ENCODE results near the gene DAGLB.
"Not testable (repeated sequence)": the region's sequence is repeated elsewhere in the genome, so short reads cannot be mapped to it uniquely, and the experiment has no call there.

DAGLB gene

GRCh38 chr7:6382817-6383216 is 64.9 kb downstream of the DAGLB start:
- Histone ChIP-seq H3K27me3 (ENCODE audit: insufficient read depth, poor library complexity, severe bottlenecking) (no peaks in the 10 kb centered on the region), H3K4me1 (ENCODE audit: insufficient read depth, poor library complexity, severe bottlenecking) (peaks cover 59% of the 10 kb centered on the region), H3K27ac (ENCODE audit: poor library complexity, severe bottlenecking) (peak overlapping the region; percentile 94), H3K4me3 (ENCODE audit: severe bottlenecking) (no peak overlapping the region), H3K36me3 (ENCODE audit: low read depth) (peaks cover 46% of the 10 kb centered on the region), H3K9me3 (ENCODE audit: severe bottlenecking) (no peaks in the 10 kb centered on the region)
- TF ChIP-seq, protein P1, sequence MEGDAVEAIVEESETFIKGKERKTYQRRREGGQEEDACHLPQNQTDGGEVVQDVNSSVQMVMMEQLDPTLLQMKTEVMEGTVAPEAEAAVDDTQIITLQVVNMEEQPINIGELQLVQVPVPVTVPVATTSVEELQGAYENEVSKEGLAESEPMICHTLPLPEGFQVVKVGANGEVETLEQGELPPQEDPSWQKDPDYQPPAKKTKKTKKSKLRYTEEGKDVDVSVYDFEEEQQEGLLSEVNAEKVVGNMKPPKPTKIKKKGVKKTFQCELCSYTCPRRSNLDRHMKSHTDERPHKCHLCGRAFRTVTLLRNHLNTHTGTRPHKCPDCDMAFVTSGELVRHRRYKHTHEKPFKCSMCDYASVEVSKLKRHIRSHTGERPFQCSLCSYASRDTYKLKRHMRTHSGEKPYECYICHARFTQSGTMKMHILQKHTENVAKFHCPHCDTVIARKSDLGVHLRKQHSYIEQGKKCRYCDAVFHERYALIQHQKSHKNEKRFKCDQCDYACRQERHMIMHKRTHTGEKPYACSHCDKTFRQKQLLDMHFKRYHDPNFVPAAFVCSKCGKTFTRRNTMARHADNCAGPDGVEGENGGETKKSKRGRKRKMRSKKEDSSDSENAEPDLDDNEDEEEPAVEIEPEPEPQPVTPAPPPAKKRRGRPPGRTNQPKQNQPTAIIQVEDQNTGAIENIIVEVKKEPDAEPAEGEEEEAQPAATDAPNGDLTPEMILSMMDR (IDR thresholded peaks at IDR 0.05; ENCODE audit: poor library complexity, severe bottlenecking) = no peak
- DNase-seq (ENCODE audit: low spot score) (no peak), ATAC-seq (ENCODE audit: low read depth) (no peak)

- ATAC-seq (ENCODE audit: low read depth); H3K4me3 ChIP-seq (ENCODE audit: severe bottlenecking); H3K27me3 ChIP-seq (ENCODE audit: insufficient read depth, poor library complexity, severe bottlenecking); DNase-seq (ENCODE audit: low spot score); H3K9me3 ChIP-seq (ENCODE audit: severe bottlenecking): not testable (repeated sequence)
- H3K4me1 ChIP-seq (ENCODE audit: insufficient read depth, poor library complexity, severe bottlenecking) = peaks cover 63% of the 10 kb centered on the region
- peaks cover 46% of the 10 kb centered on the region for H3K36me3 ChIP-seq (ENCODE audit: low read depth)
- peak overlapping the region; percentile 94 for H3K27ac ChIP-seq (ENCODE audit: poor library complexity, severe bottlenecking)
Measured at GRCh38 chr7:6381846-6382245, 65.9 kb downstream of the DAGLB start.

- ATAC-seq (ENCODE audit: low read depth) = no peak
- Histone ChIP-seq H3K27me3 (ENCODE audit: insufficient read depth, poor library complexity, severe bottlenecking) (no peaks in the 10 kb centered on the region), H3K4me3 (ENCODE audit: severe bottlenecking) (no peak overlapping the region), H3K27ac (ENCODE audit: poor library complexity, severe bottlenecking) (no peak overlapping the region), H3K4me1 (ENCODE audit: insufficient read depth, poor library complexity, severe bottlenecking) (peaks cover 51% of the 10 kb centered on the region), H3K36me3 (ENCODE audit: low read depth) (peaks cover 41% of the 10 kb centered on the region), H3K9me3 (ENCODE audit: severe bottlenecking) (no peaks in the 10 kb centered on the region)
- no peak for DNase-seq (ENCODE audit: low spot score)
- TF ChIP-seq, protein P1 (IDR thresholded peaks at IDR 0.05; ENCODE audit: poor library complexity, severe bottlenecking) = no peak
Measured at GRCh38 chr7:6380310-6381095, 67.3 kb downstream of the DAGLB start.

GRCh38 chr7:6379886-6380285 is 67.9 kb downstream of the DAGLB start:
- Histone ChIP-seq H3K36me3 (ENCODE audit: low read depth) (peaks cover 45% of the 10 kb centered on the region), H3K27ac (ENCODE audit: poor library complexity, severe bottlenecking) (no peak overlapping the region), H3K4me3 (ENCODE audit: severe bottlenecking) (no peak overlapping the region), H3K9me3 (ENCODE audit: severe bottlenecking) (no peaks in the 10 kb centered on the region), H3K4me1 (ENCODE audit: insufficient read depth, poor library complexity, severe bottlenecking) (peaks cover 47% of the 10 kb centered on the region), H3K27me3 (ENCODE audit: insufficient read depth, poor library complexity, severe bottlenecking) (no peaks in the 10 kb centered on the region)
- no peak for DNase-seq (ENCODE audit: low spot score)
- TF ChIP-seq, protein P1 (IDR thresholded peaks at IDR 0.05; ENCODE audit: poor library complexity, severe bottlenecking) = no peak
- ATAC-seq (ENCODE audit: low read depth) = no peak

DNA sequence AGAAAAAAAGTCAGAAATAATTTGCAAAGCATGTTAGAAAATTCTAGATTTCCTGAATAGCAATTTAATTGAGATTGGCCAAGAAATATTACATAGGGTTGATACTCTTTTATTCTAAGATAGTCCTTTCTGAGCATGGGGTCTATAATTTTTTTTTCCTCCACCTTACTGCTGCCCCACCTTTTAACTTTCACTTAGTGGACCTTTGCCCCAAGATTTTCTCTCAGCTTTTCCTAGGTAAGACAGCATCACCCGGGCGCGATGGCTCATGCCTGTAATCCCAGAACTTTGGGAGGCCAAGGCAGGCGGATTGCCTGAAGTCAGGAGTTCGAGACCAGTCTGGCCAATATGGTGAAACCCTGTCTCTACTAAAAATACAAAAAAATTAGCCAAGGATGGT is 69.2 kb downstream of the DAGLB start:
- peaks cover 45% of the 10 kb centered on the region for H3K36me3 ChIP-seq (ENCODE audit: low read depth)
- not testable (repeated sequence) for H3K27me3 ChIP-seq (ENCODE audit: insufficient read depth, poor library complexity, severe bottlenecking); H3K27ac ChIP-seq (ENCODE audit: poor library complexity, severe bottlenecking); H3K9me3 ChIP-seq (ENCODE audit: severe bottlenecking); DNase-seq (ENCODE audit: low spot score); H3K4me3 ChIP-seq (ENCODE audit: severe bottlenecking); ATAC-seq (ENCODE audit: low read depth)
- H3K4me1 ChIP-seq (ENCODE audit: insufficient read depth, poor library complexity, severe bottlenecking) = peaks cover 35% of the 10 kb centered on the region

- H3K27ac ChIP-seq (ENCODE audit: poor library complexity, severe bottlenecking) = peak overlapping the region; percentile 93
- H3K27me3 ChIP-seq (ENCODE audit: insufficient read depth, poor library complexity, severe bottlenecking) = no peaks in the 10 kb centered on the region
- no peak for DNase-seq (ENCODE audit: low spot score)
- H3K9me3 ChIP-seq (ENCODE audit: severe bottlenecking) = no peaks in the 10 kb centered on the region
- H3K36me3 ChIP-seq (ENCODE audit: low read depth) = peaks cover 37% of the 10 kb centered on the region
- TF ChIP-seq, protein P1 (IDR thresholded peaks at IDR 0.05; ENCODE audit: poor library complexity, severe bottlenecking) = no peak
- peaks cover 19% of the 10 kb centered on the region for H3K4me1 ChIP-seq (ENCODE audit: insufficient read depth, poor library complexity, severe bottlenecking)
- H3K4me3 ChIP-seq (ENCODE audit: severe bottlenecking) = no peak overlapping the region
- no peak for ATAC-seq (ENCODE audit: low read depth)
Measured at GRCh38 chr7:6376820-6377219, 70.9 kb downstream of the DAGLB start.
